GM18909 (cell line): ENCODE measurements around the gene GANC.

Source experiments
- ATAC-seq: cut with Tn5 transposase; IDR thresholded peaks from one replicate; pipeline ENCODE4 v1.9.1; 2021; ENCODE audit warnings: mild to moderate bottlenecking; ENCODE audit not compliant: unreplicated experiment, poor library complexity

The GANC gene

GRCh38 chr15:42343596-42344232 is 70.7 kb downstream of the GANC start:
- no peak for ATAC-seq

- no peak for ATAC-seq
Observed at GRCh38 chr15:42344763-42345162, 71.8 kb downstream of the GANC start.

GRCh38 chr15:42345504-42345903 is 72.5 kb downstream of the GANC start:
- ATAC-seq = no peak

DNA sequence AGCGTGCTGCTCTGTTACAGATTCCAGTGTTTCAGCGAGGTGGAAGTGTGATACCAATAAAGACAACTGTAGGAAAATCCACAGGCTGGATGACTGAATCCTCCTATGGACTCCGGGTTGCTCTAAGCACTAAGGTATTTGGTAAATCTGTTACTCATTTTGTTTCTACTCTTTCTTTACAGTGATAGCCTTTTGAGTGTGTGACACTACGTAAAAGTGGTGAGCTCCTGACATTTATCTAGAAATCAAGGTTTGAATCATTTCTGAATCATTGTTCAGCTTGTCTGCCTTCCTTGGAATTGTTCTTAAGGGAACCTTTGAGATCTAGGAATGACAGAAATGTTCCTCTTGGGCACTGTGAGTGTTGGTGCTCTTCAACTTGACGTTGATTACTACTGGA is 75.1 kb downstream of the GANC start:
- ATAC-seq = no peak

GRCh38 chr15:42349186-42349585 is 76.2 kb downstream of the GANC start:
- no peak for ATAC-seq

GRCh38 chr15:42352401-42352800 is 79.4 kb downstream of the GANC start:
- ATAC-seq = no peak

- no peak for ATAC-seq
Observed at GRCh38 chr15:42353061-42353460, 80.1 kb downstream of the GANC start.

GRCh38 chr15:42354824-42355223 is 81.8 kb downstream of the GANC start:
- no peak for ATAC-seq

DNA sequence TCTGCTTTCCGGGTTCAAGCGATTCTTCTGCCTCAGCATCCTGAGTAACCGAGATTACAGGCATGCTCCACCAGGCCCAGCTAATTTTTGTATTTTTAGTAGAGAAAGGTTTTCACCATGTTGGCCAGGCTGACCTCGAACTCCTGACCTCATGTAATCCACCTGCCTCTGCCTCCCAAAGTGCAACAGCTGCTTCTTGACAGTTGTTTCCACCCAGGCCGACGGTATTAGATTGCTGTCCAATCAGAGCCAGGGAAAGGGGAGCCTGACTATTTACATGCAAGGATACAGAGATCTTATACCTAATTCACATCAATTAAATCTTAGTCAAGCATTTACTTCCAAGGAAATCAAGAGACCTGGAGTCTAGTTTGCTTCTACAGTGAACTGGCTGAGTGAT is 82.3 kb downstream of the GANC start:
- ATAC-seq = no peak

DNA sequence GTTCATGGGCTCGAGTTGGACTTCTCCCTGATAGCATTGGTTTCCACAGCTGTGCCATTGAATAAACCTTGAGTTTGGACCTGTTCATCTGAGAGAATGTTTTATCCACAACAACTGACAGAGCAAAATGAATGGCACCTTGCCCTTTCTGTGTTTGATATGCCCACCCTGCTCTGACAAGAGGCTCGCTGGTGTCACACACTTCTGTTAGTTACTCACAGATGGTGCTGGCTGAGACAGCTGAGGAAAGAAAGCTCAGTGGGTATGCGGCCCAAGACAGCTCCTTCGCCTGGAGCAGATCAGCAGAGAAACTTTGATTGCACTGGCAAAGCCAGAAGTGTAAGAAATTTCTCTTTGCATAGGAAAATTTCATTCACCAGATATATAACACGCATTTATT is 83.8 kb downstream of the GANC start:
- ATAC-seq = no peak

DNA sequence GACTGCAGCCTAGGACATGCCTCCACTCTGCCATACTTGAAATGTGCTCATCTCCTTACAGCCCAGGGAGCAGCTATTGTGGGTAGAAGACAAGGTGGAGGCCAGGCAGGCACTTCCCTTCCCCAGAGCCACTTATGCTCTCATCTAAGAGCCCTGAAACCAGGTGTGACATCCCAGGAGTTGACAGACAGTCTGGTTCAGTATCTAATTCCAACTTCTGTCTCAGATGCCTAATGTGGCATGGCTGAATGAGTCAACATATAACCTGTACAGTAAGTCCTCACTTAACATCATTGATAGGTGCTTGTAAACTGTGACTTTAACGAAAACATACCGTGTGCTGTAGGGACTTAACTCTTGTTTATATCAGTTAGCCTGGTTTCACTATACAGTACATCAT is 85.1 kb downstream of the GANC start:
- ATAC-seq = no peak

DNA sequence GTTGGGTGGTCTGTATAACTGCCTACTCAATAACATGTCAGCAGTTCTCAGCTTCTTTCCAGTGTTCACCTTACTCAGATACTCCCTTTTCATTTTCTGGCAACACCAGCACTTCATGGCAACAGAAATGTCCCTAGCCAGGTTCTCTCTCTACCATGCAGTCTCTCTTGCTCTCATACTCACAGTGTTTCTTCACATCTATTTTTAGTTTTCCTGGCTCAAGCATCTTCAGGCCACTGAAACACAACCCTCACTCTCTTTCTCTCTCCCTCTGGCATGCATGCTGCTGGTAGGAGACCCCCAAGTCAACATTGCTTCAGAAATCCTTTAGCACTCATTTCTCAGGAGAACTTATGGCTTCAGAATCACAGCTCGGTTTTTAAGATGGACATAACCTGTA is 86.2 kb downstream of the GANC start, which contains the start of gene CAPN3:
Gene CAPN3 (plus strand): TSS at position 253 of the 400 bp plus-strand sequence. CDS start 305 bp downstream, outside the sequence.
- no peak for ATAC-seq

- ATAC-seq = no peak
Observed at GRCh38 chr15:42359985-42360384, 87.0 kb downstream of the GANC start.

DNA sequence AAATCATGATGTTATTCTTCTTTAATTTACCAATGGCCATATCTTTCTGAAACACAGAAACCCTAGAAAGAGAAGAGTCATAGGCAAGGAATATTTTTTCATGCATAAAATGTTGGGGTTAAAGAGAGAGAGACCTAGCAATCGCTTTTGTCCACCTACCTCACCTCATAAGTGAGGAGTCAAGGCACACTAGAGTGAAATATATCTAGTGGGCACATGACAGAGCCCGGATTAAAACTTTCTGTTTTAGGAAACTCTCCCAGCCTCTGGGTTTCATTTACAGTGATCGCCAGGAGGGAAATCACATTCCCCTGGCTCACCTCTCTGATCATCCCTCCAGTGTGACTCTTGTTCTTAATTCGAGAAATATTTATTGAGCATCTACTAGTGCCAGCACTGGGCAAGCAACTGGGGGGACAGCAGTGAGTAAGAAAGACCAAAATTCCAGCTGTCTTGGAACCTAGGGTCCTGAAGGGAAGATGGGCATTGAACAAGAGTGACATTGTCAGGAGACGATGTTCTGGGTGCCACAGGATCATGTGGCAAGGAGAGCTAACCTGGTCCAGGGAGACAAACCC is 87.6 kb downstream of the GANC start:
- ATAC-seq = no peak

- no peak for ATAC-seq
Observed at GRCh38 chr15:42363487-42363886, 90.5 kb downstream of the GANC start.

DNA sequence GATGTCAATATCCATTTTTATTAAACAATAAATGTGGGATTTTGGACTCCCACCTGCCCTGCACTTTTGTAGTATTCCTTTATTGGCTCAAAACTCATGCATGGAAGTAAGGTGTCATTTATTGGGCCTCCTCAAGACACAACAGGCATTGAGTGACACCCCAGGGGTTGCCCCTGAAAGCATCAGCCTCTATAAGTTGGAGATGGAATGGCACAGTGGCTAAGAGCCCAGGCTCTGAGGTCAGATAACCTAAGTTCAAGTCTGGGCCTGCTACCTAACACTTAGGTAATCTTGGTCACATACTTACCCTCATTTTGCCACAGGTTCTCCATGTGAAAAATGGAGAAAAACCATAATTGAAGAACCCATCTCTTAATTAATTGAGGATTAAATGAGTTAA is 90.9 kb downstream of the GANC start:
- ATAC-seq = no peak

DNA sequence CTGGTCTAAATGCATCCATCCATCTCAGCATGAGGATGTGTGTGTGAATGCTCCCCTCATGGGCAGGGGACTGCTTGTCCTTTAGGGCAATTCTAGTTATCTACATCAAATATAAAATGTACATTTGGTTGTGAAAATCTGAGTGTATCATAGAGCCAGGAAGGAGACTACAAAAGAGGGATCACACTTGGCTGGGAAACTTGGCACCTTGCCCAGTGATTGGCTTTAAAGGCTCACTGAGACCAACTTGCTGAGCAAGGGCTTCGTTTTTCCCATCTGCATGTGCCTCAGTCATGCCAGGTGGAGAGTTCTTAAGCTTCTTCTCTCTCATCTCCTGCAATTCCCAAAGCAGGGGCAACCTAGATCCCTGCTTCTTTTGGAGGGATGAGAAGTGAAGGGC is 91.5 kb downstream of the GANC start:
- no peak for ATAC-seq

DNA sequence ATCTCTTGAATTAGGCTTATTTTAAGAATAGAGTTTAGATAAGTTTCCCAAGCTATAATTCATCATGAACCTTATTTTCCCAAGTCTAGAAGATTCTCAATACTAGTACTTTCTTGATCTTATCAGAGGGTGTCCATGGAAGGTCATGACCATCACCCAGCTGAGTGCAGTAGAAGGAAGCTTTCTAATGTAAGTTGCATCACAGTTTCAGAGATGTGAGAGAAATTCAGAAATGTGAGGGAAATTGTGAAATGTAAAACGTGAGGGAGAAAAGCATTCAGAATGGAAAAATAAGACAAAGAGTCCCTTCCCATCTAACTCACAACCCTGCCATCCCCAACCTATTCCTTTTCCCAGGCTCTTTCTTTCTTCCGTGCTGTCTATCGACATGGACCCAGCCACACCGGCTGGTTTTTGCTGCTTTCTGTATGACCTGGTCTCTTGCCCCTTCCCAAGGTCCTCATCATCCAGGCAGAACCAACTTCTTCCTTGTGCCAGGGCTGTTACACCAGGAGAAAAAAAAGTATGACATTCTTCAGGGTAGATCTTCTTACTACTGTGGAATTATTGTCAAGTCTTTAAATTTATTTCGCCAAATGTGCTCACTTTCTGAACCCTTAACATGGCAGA is 93.0 kb downstream of the GANC start:
- no peak for ATAC-seq

DNA sequence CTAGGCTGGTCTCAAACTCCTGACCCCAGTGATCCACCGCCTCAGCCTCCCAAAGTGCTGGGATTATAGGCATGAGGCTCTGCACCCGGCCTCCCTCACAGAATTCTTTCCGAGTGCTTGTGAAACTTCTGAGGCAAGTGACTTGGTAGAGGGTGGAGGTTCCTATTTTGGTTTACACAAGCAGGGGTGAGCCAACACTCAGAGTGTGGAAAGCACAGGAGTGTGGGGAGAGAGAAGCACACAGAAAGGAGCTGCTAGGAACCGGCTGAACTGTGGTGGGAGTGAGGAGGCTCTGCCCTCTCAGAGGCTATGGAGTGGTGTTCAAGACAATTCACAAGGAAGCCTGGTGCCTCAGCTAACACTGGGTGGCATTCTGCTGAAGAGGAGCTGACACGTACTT is 94.0 kb downstream of the GANC start:
- ATAC-seq = no peak

- ATAC-seq = no peak
Observed at GRCh38 chr15:42368096-42368495, 95.1 kb downstream of the GANC start.

DNA sequence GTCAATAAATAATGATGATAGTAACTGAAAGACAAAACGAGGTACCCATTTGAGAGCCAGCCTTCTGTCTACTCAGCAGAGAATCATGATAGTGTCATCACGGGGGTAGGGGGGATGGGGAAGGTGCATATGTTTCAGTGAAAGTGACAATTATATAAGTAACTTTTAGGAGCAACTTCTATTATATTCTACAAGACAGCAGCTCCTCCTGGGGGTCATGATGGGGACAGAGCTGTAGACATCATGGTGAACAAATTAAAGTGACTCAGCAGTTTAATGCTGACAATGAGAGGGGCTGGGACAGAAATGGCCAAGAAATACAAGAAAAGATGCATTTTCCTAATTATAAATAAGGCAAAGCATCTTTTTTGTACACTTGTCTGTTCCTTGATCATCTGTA is 98.1 kb downstream of the GANC start:
- ATAC-seq = no peak

- no peak for ATAC-seq
Observed at GRCh38 chr15:42373274-42373673, 100.3 kb downstream of the GANC start.
